ENCODE data around the gene ERGIC2.

Gene ERGIC2

DNA sequence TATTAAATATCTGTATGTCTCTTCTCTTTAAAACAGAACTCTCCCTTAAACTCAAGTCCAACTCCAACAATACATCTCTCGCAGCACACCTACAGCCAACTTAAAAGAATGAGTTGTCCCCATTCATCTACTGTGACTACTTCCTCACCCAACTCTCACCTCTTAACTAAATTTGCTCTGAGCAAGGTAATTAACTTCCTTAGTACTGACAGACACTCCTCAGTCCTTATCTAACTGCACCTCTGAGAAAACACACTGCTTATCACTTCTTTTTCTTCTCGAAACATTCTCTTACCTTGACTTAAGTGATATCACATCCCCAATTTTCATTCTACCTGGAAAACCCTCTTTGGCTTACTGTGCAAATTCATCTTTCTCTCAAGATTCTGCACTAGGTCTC, 7.0 kb downstream of the ERGIC2 start:
- DNase-seq, result no peak

DNA sequence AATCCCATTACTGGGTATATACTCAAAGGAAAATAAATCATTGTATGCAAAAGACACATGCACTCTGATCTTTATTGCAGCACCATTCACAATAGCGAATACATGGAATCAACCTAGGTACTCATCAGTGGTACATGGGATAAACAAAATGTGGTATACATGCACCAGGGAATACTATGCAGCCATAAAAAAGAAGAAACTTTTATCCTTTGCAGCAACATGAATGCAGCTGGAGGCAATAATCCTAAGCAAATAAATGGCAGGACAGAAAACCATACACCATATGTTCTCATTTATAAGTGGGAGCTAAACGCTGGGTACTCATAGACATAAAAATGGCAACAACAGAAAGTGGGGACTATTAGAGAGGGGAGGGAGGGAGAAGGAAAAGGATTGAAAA, 15.9 kb downstream of the ERGIC2 start:
- no peak for DNase-seq

DNA sequence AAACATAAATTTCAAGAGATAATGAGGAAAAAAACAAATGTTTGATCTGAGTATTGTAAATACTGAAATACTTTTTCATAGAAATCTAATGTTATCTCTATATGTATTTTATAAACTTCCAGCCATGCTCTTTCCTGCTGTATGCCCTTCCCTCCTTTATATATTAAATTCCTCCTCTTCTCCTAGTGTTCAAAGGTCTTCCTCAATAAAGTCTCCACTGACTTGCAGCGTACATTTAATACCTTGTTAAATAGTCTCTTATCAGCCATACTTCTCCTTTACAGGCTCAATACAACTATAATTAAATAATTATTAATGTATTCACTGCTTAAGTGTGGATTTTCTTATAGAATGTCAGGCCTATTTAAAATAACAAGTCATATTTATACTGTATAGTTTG, 26.0 kb downstream of the ERGIC2 start:
- DNase-seq, result no peak

DNA sequence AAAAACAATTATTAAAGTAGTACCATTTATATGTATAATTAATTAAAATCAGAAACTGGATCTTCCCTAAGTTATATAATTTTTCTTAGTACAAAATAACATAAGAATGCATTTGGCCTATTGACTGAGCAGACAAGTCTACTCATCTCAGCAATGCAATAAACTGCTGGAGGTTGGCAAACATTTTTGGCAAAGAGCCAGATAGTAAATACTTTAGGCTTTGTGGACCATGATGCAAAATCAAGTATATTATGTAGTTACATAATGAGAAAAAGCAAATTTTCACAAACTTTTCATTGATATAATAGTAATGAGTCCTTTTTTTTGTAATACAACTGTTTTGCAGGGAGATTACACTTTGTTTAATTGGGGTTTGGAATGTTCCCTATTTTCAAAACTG, 30.9 kb downstream of the ERGIC2 start:
- no peak for DNase-seq

DNA sequence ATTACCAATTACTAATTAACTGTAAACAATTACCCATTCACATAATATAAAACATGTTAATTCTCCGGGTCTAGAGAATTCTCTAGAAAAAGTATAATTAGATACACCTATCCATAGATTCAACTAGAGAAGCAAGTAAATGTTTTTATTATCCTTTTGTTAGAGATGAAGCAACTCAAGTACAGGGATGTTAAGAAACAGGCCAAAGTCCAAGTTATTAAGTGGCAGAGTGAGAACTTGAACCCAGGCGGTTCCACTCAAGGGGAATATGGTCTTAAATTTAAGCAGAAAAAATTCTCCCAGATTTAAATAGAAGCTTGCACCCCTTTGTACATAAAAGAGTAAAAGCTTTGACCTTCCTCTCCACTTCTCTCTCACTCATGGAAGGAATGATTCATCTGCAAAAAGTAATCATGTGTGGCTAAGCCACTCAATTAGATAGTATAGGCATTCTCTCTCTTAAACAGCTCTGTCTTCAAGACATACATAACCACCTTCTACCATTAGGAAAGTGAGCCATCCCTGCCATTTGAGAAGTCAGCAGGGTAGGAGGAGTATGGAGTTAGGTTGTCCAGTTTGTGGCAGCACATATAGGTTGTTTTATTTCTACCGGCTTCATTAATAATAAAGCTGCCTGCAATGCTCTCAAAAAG, 34.1 kb downstream of the ERGIC2 start:
- no peak for DNase-seq

DNA sequence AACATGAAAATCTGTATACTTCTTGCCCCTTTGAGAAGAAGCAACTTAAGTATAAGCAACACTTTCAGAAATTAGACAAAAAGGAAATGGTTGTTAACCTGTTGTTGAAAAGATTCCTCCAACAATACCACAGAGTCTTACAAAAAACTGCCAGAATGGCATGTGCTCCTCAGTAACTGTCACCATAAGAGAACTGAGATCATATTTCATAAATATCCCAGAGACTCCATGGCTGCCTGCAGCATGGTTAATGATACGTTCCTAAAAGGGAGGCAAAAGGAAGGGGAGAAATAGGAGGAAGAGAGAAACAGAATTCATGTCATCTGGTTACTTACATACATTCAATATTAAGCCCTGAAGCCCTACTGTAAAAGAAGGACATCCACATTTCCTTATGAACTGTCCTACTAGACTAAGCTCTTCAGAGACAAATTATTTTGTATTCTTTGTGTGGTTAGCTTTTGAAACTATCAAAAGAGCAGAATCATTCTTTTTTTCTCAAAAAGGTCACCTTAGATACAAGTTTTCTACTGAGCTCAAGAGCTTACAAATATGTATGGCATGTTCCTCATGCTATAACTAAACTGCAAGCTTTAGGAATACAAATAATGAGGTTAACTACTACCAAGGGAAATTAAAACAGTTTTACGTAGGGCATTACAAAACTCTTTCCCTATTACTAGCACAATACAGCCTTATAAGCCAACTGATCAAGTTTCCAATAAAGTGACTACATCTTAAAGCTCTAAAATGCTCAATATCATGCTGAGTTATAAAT, 37.8 kb downstream of the ERGIC2 start:
- peak; percentile 25 for DNase-seq

DNA sequence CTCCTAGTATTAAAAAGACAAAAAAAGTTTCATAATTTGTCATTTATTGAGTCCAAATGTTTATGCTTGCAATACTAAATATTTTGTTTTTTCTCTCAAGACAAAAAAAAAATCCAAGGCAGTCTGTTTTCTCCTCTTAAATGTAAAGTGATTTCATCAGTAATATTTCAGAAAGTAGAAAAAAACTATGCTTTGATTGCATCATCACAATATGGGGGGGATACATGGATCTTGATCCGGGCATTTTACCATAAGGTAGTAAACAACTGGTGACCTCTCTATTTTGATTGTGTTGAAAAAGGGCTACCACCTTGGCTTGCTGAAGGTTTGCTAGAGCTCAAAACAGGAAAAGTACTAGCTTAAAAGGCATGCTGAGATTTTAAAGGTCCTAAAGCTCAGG, 43.6 kb downstream of the ERGIC2 start:
- DNase-seq, result no peak

DNA sequence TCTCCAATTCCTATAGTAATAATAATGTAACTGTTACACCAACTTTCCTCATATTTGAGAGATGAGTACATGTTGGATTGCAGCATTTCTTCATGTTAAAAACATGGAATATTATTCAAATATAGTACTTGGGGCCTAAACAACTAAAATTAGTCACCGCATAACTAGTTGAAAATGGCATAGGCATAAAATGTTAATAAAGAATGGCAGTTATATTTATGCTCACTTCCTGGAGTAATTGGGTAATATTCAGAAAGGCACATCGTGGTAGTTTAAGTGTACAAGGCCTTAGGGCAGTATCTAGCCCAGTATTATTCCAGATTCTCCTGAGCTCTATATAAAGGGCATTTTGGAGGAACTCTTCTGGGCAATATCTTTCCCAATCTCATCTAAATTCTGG, 46.0 kb downstream of the ERGIC2 start:
- no peak for DNase-seq

DNA sequence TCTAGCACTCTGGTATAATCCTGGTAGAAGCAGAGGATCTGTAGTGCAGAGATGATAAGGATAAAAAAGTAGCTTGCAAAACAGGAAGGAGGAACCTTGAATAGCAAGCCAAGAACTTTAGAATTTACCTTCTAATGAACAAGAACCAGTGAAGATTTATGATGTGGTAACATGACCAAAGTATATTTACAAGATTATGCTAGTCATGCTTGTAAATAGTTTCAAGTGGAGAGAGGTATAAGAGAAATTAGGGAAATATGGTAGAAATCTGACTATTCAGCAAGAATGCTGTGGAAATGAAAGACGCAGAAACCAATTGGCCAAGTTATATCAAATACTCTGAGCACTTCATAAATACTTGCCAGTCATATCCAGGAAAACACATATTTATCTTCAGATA, 47.8 kb downstream of the ERGIC2 start:
- DNase-seq, result no peak

DNA sequence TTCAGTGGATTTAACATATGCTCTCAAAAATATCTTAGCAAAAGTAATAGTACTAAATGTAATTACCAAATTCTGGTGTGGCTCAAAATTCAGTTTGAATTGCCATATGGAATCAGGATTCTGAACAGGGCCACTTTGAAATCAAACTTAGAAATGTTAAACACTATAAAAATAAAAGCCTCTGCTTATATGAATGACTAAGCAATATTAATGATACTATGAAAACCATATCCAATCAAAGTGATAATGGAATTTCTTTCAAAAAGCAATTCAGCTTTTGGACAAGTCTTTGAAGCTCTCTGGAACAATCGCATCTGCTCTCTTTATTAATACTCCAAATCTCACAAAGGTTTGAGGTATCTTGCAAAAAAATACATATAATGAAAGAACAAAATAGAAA, 51.6 kb downstream of the ERGIC2 start:
- DNase-seq, result no peak

DNA sequence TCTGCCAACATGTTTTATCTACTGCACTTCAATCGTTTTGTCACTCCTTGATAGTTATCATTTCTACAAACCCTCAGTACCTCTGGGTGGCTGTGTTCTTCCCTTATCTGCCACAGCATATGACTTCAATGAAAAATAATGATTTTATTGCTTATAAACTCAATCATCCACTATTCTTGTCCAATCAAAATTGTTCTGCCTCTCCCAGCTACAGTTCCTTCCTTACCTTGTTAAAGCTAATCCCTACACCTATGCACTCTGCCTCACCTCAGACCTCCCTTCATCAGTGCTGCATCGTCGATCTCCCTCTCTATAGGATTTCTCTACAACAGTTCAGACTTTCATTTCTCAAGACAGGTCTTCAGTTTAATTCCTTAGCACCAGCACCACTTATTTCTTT, 58.8 kb downstream of the ERGIC2 start:
- DNase-seq, result no peak

DNA sequence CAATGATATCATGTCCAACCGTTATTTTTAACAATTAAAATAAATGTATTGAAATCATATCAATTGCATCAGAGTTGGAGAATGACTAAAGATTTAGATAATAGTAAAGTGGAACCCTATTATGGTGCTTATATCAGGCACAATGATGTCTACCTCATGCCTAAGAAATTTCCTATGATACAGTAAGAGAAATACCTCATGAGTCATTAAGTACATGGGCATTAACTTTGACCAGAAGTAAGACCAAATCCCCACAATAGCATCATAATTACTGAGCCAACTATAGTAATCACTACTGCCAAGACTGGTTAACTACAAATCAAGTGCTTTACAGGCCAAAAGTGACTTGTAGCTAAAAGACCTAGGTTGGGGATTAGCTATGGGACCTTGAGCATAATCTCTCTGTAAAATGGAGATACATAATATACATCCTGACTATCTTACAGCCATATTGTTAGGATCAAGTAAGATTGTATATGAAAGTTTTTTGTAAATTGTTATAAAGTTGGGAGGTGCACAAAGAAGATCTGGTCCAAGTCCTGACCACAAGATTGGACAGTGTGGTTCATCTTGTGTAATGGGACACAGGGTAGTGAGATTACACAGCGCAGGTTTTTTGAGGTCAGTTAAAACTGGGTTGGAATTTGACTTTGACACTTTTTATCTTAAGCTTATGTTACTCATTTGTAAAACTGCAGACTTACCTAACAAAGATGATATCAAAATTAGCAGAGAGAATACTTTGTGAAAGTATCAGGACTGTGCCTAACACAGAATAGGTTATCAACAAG, 60.5 kb downstream of the ERGIC2 start:
- no peak for DNase-seq

DNA sequence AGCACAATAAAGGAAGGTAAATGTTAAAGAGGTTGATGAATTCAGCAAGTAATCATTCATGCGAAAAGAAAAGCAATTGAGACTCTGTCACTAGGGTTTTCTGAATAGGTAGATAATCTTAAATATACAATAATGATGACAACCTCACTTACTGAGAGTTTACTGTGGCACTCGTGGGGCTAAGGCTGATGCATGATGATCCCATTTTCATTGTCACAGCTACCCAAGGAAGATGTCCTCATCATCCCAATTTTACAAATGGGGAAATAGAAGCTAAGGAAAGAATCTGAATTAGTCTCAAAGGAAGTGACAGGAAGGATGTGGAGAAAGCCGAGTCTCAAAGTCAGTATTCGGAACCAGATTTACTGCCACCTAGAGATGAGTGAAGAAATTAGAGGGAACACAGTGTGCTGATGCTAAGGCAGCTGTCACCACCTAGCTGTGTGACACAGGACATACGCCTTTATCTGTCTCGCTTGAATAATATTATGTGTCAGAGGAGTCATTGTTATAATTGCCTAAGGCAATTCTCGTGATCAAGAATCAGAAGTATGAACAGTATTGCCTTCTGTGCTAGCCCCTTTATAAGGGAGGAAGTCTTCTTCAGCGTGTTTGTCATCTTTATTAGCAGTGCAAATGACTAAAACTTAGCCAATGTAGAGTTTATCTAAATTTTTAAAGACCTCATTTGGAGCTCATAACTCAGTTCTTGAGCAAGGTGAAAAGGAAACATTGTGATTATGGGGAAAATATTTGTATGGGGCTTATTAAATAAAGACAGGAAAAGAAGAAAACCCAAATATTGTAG, 63.2 kb downstream of the ERGIC2 start:
- peak; percentile 70 for DNase-seq

DNA sequence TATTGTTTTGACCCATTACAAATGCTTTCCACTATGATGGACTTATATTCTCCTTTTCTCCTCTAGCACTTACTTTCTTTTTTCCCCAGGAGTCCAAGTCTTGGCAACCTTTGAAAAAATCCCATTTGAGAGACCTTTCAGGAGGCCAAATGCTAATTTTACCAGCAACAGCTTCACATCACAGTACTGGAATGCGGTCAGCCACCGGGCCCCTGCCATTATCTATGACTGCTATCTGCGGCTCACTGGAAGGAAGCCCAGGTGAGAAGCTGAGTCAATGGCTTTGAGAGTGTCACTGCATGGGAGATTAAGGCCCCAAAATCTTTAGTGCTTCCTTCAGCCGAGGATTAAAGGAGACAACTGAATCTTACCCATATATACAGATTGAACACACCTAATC, 64.2 kb downstream of the ERGIC2 start:
- DNase-seq, result no peak

DNA sequence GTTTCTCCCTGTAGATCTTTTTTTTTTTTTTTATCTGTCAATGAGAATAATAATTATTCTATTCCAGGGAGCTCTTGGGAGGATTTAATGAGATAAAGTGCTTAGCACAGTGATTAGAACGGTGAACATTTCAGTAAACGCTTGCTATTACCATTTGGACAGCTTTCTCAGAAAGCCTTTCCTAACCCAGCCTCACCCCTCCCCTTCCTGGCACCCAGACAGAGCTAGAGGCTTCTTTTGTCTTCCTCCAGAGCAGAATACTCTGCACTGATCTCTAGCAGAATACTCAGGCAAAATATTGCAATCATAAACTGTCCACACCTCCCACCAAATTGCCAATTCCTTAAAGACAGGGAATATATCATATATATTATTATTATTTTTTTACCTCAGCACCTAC, 66.6 kb downstream of the ERGIC2 start:
- DNase-seq, result no peak

DNA sequence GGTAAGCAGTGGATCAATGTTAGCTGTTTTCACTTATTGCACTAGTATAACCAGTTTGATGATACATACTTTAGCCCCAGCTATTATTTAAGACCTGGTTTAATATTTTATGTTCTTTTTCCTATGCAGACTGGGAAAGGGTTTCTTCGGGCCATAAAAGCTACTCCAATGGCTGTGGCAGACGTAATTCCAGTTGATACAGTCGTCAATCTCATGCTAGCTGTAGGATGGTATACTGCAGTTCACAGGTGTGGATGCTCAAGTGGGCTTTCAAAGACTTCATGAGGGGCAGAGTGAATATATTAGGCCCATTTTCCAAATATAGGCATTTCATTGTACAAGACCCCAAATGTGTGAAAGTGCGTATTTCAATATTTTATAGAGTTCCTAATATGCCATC, 70.1 kb downstream of the ERGIC2 start:
- no peak for DNase-seq

DNA sequence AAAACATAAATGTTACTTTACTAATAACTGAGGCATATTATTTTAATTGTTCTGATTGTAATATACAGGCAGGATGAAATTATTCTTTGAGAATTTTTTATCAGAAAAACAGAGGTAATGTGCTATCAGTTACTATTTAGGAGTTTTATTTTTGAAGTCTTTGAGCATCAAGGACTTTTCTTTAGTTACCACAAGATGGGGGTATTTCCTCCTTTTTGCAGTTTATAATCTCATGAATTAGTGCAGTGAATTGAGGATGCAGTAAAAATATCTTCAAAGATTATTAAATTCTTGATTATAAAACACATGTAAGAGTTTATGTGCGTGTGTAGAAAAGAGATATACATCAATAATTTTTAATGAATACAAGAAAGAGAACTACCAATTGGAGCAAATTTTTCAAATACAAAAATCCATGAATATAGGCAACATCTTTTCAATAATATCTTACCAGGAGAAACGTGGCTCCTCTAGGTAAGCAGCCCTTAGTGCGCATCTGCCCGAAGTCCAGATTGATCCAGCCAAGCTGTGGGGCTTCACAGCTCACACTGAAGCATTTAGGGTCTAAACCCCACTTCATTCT, 71.6 kb downstream of the ERGIC2 start:
- DNase-seq, result no peak

DNA sequence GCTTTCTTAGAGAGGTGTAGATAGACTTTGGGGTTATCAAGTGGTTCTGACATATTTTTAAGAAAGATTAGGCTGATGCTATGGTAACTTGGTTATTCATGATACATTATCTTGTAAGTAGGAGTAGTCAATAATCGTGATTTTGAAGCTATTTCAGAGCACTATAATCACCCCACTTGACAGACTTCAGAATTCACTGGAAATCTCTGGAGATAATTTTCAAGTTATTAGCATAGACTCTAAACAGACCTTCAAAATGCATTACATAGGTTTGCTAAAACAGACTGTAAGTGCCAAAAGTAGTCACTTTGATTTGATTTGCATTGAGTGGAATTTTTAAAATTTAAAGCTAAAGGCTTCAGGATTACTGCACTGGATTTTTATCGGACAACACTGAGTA, 74.3 kb downstream of the ERGIC2 start:
- DNase-seq, result no peak

DNA sequence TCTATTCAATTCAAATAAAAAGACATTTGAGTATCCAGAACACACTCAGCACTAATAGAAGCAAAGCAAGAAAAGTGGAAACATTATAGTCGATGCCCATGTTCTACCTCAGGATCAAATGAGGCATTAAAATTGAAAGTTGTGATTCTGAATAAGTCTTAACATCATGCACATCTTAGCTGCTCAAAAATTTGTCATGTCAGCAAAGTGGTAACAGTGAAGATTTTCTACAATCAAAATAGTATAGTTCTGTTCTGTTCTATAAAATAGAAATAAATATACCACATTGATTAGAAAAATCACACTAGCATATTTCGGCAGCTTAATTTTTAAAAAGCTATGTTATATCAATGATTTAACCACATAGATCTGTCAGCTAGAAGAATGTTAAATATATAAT, 74.7 kb downstream of the ERGIC2 start:
- no peak for DNase-seq

DNA sequence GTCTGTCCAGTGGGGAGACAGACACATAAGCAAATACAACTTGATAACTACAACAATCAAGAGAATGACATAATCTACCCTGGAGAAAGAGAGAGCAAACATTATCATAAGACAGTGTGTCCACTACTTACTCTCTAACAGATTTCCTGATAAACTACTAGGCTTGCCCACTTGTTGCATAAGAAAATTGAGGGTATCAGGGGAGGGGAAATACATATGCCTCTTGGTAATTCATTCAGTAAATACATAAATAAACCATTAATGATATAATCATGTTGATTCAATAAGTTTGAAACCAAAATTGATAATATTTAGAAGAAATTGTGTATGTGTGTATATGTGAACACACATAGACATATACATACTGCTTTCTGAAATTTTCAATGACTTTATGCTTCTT, 76.6 kb downstream of the ERGIC2 start:
- DNase-seq, result no peak

DNA sequence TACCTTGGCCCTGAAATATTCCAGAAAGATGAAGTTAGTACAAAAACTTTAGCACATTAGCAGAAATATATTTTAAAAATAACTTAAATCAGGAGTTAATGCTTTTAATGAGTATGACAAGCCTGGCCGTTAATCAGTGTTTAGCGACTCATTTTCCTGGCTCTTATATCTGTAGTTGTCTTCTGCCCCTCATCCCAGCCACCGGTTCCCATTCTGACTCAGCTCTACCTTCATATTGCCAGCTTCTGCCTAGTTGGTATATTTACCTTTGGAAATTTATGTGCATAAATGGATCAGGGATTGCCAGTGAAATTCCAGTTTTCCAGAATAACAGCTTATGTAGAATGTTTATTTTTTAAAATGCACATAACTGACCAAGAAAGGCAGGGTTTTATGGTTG, 79.9 kb downstream of the ERGIC2 start:
- no peak for DNase-seq

DNA sequence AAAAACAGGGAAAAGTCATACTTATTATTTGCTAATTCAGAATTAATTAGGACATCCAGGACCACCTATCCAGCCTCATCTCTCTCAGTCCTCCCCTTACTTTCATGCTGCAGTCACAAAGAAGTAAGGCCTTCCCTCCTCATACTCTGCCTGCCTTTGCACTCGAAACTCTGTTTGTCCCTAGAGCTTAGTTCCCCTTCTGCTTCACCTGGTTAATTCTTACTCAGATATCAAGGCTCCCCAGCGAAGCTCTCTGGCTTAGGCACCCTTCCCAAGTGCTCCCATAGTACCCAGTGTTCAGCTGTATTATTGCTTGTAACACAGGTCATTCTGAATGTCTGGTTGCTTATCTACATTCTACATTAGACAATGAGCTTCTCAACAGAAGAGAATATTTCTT, 81.3 kb downstream of the ERGIC2 start:
- DNase-seq, result peak; percentile 31

DNA sequence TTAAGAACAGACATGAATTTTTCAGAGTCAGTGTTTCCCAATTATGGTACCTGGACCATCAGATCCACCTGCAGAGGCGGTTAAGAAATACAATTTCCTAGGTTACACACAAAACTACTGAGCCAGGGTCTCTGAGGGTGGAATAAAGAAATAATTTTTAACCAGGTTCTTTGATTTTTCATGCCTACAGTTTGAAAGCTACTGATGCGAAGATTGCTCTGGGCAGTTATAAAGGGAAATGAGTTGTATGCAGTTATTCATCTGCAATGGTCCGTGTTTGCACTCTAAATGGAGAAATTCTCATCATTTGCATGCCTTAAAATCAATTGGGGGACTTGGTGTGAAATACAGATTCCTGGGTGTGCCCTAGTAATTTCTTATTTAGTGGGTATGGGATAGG, 89.7 kb downstream of the ERGIC2 start:
- no peak for DNase-seq

Measured in NCI-H2171 (cell line).